Measurements from ENCODE around the gene RNF220. TPM values are rescaled to one million over a fixed set of nuclear protein-coding genes. Genes with fewer than 3 reads are reported as not detected.
"Not testable (repeated sequence)": the region's sequence is repeated elsewhere in the genome, so short reads cannot be mapped to it uniquely, and the experiment has no call there.

The RNF220 gene
- total RNA-seq, 1 experiment from 2014 or later: 128 TPM

GRCh38 chr1:44699375-44699774, 294.3 kb downstream of the RNF220 start:
- DNase-seq (ENCODE audit: low spot score); ATAC-seq; H3K9me3 Mint-ChIP-seq; H3K27me3 Mint-ChIP-seq (ENCODE audit: low read depth); H3K27ac Mint-ChIP-seq; POLR2A ChIA-PET; H3K4me1 Mint-ChIP-seq; H3K4me3 Mint-ChIP-seq; H3K36me3 Mint-ChIP-seq; CTCF ChIA-PET: not testable (repeated sequence)

GRCh38 chr1:44700573-44700972, 295.5 kb downstream of the RNF220 start:
- Mint-ChIP-seq H3K4me1 (0 out of 2 replicates have a peak, but pooled peaks cover 3% of the 10 kb centered on the region), H3K36me3 (no peaks in the 10 kb centered on the region), H3K27ac (no peak overlapping the region), H3K27me3 (ENCODE audit: low read depth) (no peaks in the 10 kb centered on the region; the same call in 1 of the 2 replicates), H3K4me3 (no peak overlapping the region), H3K9me3 (no peaks in the 10 kb centered on the region)
- TF ChIP-seq GABPB1 (CRISPR knock-in tag; IDR thresholded peaks at IDR 0.05) (peak; percentile 49; the same call in 1 of the 2 replicates), MLX (CRISPR knock-in tag; IDR thresholded peaks at IDR 0.05) (no peak)
- ATAC-seq: no peak
- ChIA-PET CTCF (interaction anchor here (0.7 to 1.0 kb wide), 2 partner anchors 45 to 1515 kb away, joined by 3 to 4 read pairs; no protein-coding TSS in a partner anchor), POLR2A (no interaction called here)
- DNase-seq (ENCODE audit: low spot score): no peak

- Mint-ChIP-seq H3K27ac (no peak overlapping the region), H3K27me3 (ENCODE audit: low read depth) (no peaks in the 10 kb centered on the region; the same call in 1 of the 2 replicates), H3K9me3 (no peaks in the 10 kb centered on the region), H3K4me3 (no peak overlapping the region), H3K36me3 (no peaks in the 10 kb centered on the region), H3K4me1 (0 out of 2 replicates have a peak, but pooled peaks cover 8% of the 10 kb centered on the region)
- ATAC-seq (no peak), DNase-seq (ENCODE audit: low spot score) (no peak)
- ChIA-PET CTCF (interaction anchor here (0.7 to 1.0 kb wide), 2 partner anchors 46 to 1516 kb away, joined by 3 to 4 read pairs; no protein-coding TSS in a partner anchor), POLR2A (no interaction called here)
- TF ChIP-seq SP1 (CRISPR knock-in tag; conservative IDR thresholded peaks at IDR 0.05): no peak
- TF ChIP-seq, protein P1, sequence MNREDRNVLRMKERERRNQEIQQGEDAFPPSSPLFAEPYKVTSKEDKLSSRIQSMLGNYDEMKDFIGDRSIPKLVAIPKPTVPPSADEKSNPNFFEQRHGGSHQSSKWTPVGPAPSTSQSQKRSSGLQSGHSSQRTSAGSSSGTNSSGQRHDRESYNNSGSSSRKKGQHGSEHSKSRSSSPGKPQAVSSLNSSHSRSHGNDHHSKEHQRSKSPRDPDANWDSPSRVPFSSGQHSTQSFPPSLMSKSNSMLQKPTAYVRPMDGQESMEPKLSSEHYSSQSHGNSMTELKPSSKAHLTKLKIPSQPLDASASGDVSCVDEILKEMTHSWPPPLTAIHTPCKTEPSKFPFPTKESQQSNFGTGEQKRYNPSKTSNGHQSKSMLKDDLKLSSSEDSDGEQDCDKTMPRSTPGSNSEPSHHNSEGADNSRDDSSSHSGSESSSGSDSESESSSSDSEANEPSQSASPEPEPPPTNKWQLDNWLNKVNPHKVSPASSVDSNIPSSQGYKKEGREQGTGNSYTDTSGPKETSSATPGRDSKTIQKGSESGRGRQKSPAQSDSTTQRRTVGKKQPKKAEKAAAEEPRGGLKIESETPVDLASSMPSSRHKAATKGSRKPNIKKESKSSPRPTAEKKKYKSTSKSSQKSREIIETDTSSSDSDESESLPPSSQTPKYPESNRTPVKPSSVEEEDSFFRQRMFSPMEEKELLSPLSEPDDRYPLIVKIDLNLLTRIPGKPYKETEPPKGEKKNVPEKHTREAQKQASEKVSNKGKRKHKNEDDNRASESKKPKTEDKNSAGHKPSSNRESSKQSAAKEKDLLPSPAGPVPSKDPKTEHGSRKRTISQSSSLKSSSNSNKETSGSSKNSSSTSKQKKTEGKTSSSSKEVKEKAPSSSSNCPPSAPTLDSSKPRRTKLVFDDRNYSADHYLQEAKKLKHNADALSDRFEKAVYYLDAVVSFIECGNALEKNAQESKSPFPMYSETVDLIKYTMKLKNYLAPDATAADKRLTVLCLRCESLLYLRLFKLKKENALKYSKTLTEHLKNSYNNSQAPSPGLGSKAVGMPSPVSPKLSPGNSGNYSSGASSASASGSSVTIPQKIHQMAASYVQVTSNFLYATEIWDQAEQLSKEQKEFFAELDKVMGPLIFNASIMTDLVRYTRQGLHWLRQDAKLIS (CRISPR knock-in tag; IDR thresholded peaks at IDR 0.05; ENCODE audit: borderline replicate concordance): no peak
- TF ChIP-seq CBFB (CRISPR knock-in tag; IDR thresholded peaks at IDR 0.05; ENCODE audit: low read depth): no peak
- TF ChIP-seq, protein P2, sequence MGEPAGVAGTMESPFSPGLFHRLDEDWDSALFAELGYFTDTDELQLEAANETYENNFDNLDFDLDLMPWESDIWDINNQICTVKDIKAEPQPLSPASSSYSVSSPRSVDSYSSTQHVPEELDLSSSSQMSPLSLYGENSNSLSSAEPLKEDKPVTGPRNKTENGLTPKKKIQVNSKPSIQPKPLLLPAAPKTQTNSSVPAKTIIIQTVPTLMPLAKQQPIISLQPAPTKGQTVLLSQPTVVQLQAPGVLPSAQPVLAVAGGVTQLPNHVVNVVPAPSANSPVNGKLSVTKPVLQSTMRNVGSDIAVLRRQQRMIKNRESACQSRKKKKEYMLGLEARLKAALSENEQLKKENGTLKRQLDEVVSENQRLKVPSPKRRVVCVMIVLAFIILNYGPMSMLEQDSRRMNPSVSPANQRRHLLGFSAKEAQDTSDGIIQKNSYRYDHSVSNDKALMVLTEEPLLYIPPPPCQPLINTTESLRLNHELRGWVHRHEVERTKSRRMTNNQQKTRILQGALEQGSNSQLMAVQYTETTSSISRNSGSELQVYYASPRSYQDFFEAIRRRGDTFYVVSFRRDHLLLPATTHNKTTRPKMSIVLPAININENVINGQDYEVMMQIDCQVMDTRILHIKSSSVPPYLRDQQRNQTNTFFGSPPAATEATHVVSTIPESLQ (CRISPR knock-in tag; IDR thresholded peaks at IDR 0.05): no peak
- TF ChIP-seq FOXK1 (CRISPR knock-in tag; IDR thresholded peaks at IDR 0.05): no peak
- TF ChIP-seq HMGXB4 (CRISPR knock-in tag; IDR thresholded peaks at IDR 0.05): no peak
- no peak for TF ChIP-seq ZBTB21 (CRISPR knock-in tag; IDR thresholded peaks at IDR 0.05; ENCODE audit: borderline replicate concordance)
- TF ChIP-seq FOXP1 (CRISPR knock-in tag; IDR thresholded peaks at IDR 0.05; ENCODE audit: borderline replicate concordance): no peak
- TF ChIP-seq GABPB1 (CRISPR knock-in tag; IDR thresholded peaks at IDR 0.05): peak; percentile 78
Observed at GRCh38 chr1:44701141-44701573, 296.1 kb downstream of the RNF220 start.

Small RNA genes lying within 50 kb of the gene (microRNA-seq; reads per million reads assigned to microRNA genes)
- gene MIR5584 (ENCODE audit: borderline number of aligned reads): not detected

Other genes starting within 250 kb of the RNF220 start
- gene DMAP1, start 191.8 kb upstream of the RNF220 start, total RNA-seq (2021): 40.9 to 44.4 TPM (median 42.3 TPM) in 3 replicates
- gene ERI3, start 50.0 kb upstream of the RNF220 start, total RNA-seq (2021): 74.7 to 76.1 TPM (median 75.2 TPM) in 3 replicates

Data from WTC11 (cell line).